Suprapubic skin (tissue), 4 donors: ENCODE measurements around the gene WDR43. TPM values are rescaled to one million over a fixed set of nuclear protein-coding genes. Genes with fewer than 3 reads are reported as not detected.

Source experiments
- DNase-seq, 2 donors: peaks; one replicate each; pipeline ENCODE4 v3.0.0-alpha.2; 2019; ENCODE audit warnings: low spot score in 2 of 2
- H3K27ac ChIP-seq: fragments of 200-600 bp; sonication (generic); one replicate; pipeline ENCODE4 v1.5.1; 2019
- H3K27me3 ChIP-seq: fragments of 200-600 bp; sonication (generic); one replicate; pipeline ENCODE4 v1.5.1; 2019
- H3K36me3 ChIP-seq: fragments of 200-600 bp; sonication (generic); one replicate; pipeline ENCODE4 v1.5.1; 2019
- H3K4me1 ChIP-seq: fragments of 200-600 bp; sonication (generic); one replicate; pipeline ENCODE4 v1.5.1; 2019
- H3K4me3 ChIP-seq: fragments of 200-600 bp; sonication (generic); one replicate; pipeline ENCODE4 v1.5.1; 2019; ENCODE audit warnings: mild to moderate bottlenecking
- H3K9me3 ChIP-seq: fragments of 200-600 bp; sonication (generic); one replicate; pipeline ENCODE4 v1.5.1; 2019
- EP300 ChIP-seq: sonication (generic); formaldehyde crosslinking; IDR thresholded peaks from one replicate; pipeline ENCODE4 v1.6.1; 2017; ENCODE audit warnings: antibody characterized with exemption
- POLR2A ChIP-seq, 2 donors: fragments of 450-650 bp; IDR thresholded peaks; one replicate each; pipeline ENCODE4 v1.6.1; 2017; ENCODE audit warnings: antibody characterized with exemption in 2 of 2, mild to moderate bottlenecking in 2 of 2, moderate library complexity in 2 of 2
- POLR2AphosphoS5 ChIP-seq, 3 donors: sonication (generic); formaldehyde crosslinking; IDR thresholded peaks; one replicate each; pipeline ENCODE4 v1.6.1; 2017; ENCODE audit warnings: antibody characterized with exemption in 3 of 3
- WGBS: methylation state at CpG from one replicate; pipeline ENCODE4 v1.1.5; 2018; 5-methylcytosine and 5-hydroxymethylcytosine counted together
- total RNA-seq, 4 donors: library from RNA; depleted of rRNA; stranded (reverse); fragments of >200 nt; gene quantifications; one replicate each; pipeline ENCODE4 v1.1.0, GENCODE V29; 2016
- TF ChIP-seq, protein P1 (sequence below), 2 donors: fragments of 200-600 bp in 1 of 2; fragments of 450-650 bp in 1 of 2; sonication (generic) in 1 of 2; IDR thresholded peaks; one replicate each; pipeline ENCODE4 v1.5.1; 2016 to 2019; ENCODE audit warnings: antibody characterized with exemption in 2 of 2, mild to moderate bottlenecking in 1 of 2, moderate library complexity in 1 of 2

WDR43 gene
- total RNA-seq, 4 donors from 2014 or later, result 49.3 to 92.5 (median 62.2) TPM

DNA sequence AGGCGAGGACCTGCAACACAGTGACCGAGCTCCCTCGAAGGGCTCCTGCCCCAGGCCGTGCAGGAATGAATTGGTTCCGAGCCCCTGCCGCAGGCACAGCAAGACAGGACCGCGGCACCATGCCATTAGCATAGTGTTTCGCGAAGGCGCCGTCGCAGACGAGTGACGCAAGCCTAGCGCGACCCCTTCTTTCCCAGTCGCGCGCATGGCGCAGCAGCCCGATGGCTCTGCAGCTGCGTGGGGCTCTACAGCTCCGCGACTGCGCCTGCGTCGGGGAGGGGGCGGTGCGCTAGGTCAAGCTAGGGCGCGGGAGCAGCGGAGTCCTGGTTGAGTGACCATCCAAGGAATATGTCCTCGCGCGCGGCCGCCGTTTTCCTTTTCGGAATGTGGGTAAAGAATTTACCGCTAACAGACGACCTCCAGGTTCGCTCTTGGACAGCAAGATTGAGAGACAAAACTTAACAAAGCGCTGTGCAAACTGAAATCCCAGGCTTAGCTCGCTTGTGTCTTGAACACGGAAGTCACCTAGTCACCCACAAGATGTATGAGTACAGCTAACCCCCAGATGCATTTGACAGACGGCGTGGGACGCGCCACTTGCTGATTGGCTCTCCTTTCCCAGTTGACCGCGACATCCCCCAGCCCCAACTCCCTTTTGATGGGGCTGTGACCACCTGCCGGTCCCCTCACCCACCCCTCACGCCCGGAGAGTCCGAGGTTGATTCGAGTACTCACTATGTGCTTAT lies 24.1 kb upstream of the WDR43 start, which contains the start of gene TRMT61B:
TSS of gene TRMT61B (minus strand) at position 164 of the 746 bp plus-strand sequence. CDS start at position 132, 32 bp downstream.
- H3K4me1 ChIP-seq, result peaks cover 39% of the 10 kb centered on the region
- WGBS, result 2% methylated on average over 19 of the region's 57 CpGs
- TF ChIP-seq POLR2AphosphoS5 (IDR thresholded peaks at IDR 0.05) (peak; percentile 55 to 96 (median 76)), POLR2A (IDR thresholded peaks at IDR 0.05) (peak in 1 of 2 donors; percentile 65), EP300 (no peak)
- TF ChIP-seq, protein P1, sequence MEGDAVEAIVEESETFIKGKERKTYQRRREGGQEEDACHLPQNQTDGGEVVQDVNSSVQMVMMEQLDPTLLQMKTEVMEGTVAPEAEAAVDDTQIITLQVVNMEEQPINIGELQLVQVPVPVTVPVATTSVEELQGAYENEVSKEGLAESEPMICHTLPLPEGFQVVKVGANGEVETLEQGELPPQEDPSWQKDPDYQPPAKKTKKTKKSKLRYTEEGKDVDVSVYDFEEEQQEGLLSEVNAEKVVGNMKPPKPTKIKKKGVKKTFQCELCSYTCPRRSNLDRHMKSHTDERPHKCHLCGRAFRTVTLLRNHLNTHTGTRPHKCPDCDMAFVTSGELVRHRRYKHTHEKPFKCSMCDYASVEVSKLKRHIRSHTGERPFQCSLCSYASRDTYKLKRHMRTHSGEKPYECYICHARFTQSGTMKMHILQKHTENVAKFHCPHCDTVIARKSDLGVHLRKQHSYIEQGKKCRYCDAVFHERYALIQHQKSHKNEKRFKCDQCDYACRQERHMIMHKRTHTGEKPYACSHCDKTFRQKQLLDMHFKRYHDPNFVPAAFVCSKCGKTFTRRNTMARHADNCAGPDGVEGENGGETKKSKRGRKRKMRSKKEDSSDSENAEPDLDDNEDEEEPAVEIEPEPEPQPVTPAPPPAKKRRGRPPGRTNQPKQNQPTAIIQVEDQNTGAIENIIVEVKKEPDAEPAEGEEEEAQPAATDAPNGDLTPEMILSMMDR (IDR thresholded peaks at IDR 0.05), result no peak
- H3K27ac ChIP-seq, result peak within 1 kb of the TSS; percentile 85
- no peaks in the 10 kb centered on the region for H3K36me3 ChIP-seq
- H3K9me3 ChIP-seq, result no peaks in the 10 kb centered on the region
- no peaks in the 10 kb centered on the region for H3K27me3 ChIP-seq
- H3K4me3 ChIP-seq, result peak within 1 kb of the TSS; percentile 94
- peak; percentile 95 for DNase-seq

DNA sequence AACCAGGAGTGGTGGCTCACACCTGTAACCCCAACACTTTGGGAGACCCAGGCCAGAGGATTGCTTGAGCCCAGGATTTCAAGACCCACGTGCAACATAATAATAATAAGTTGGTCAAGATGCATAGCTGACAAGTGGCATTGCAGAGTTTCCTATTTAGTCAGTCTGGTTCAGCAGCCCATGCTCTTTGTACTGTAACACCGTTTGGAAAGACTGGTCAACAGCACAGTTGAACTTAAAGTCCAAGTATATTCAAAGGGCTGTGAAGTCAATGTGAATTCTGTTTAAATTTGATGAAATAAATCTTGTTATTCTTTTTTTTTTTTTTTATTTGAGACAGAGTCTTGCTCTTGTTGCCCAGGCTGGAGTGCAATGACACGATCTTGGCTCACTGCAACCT lies 22.8 kb upstream of the WDR43 start:
- no peak for DNase-seq
- no peaks in the 10 kb centered on the region for H3K27me3 ChIP-seq
- H3K4me1 ChIP-seq, result peaks cover 36% of the 10 kb centered on the region
- no peaks in the 10 kb centered on the region for H3K36me3 ChIP-seq
- WGBS, result 86% methylated on average over 3 of the region's 3 CpGs
- TF ChIP-seq POLR2A (IDR thresholded peaks at IDR 0.05), result no peak
- TF ChIP-seq, protein P1 (IDR thresholded peaks at IDR 0.05), result no peak
- TF ChIP-seq POLR2AphosphoS5 (IDR thresholded peaks at IDR 0.05), result no peak
- no peak for TF ChIP-seq EP300
- H3K27ac ChIP-seq, result no peak overlapping the region
- no peaks in the 10 kb centered on the region for H3K9me3 ChIP-seq
- H3K4me3 ChIP-seq, result no peak overlapping the region

DNA sequence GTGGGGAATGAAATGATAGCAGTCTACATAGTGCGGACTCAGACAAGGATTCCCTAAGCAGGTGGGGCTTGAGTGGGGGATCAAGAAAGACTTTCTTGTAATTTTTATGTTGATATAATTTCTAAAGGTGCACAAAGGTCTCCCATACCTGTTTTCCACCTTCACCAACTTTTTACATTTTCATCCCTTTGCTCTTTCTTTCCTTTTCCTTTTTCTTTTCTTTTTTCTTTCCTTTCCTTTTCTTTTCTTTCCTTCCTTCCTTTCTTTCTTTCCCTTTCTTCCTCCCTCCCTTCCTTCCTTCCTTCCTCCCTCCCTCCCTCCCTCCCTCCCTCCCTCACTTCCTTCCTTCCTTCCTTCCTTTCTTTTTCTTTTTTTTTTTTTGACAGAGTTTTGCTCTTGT lies 14.3 kb upstream of the WDR43 start:
- no peaks in the 10 kb centered on the region for H3K9me3 ChIP-seq
- H3K27ac ChIP-seq, result no peak overlapping the region
- no peaks in the 10 kb centered on the region for H3K27me3 ChIP-seq
- no peak for DNase-seq
- no peaks in the 10 kb centered on the region for H3K36me3 ChIP-seq
- H3K4me1 ChIP-seq, result no peaks in the 10 kb centered on the region
- WGBS, result 89% methylated on average over 1 of the region's 1 CpG
- no peak overlapping the region for H3K4me3 ChIP-seq
- no peak for TF ChIP-seq EP300
- TF ChIP-seq POLR2A (IDR thresholded peaks at IDR 0.05), result no peak
- TF ChIP-seq, protein P1 (IDR thresholded peaks at IDR 0.05), result no peak
- no peak for TF ChIP-seq POLR2AphosphoS5 (IDR thresholded peaks at IDR 0.05)

DNA sequence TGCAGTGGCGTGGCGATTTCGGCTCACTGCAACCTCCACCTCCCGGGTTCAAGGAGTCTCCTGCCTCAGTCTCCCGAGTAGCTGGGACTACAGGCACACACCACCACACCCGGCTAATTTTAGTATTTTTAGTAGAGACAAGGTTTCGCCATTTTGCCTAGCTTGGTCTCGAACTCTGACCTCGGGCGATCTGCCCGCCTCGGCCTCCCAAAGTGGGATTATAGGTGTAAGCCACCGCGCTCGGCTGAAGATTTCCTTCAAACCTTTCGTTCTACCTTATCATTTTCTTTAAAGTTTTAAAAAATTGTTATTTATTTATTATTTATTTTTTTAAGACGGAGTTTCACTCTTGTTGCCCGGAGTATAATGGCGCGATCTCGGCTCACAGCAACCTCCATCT lies 979 bp upstream of the WDR43 start:
- H3K27me3 ChIP-seq, result no peaks in the 10 kb centered on the region

DNA sequence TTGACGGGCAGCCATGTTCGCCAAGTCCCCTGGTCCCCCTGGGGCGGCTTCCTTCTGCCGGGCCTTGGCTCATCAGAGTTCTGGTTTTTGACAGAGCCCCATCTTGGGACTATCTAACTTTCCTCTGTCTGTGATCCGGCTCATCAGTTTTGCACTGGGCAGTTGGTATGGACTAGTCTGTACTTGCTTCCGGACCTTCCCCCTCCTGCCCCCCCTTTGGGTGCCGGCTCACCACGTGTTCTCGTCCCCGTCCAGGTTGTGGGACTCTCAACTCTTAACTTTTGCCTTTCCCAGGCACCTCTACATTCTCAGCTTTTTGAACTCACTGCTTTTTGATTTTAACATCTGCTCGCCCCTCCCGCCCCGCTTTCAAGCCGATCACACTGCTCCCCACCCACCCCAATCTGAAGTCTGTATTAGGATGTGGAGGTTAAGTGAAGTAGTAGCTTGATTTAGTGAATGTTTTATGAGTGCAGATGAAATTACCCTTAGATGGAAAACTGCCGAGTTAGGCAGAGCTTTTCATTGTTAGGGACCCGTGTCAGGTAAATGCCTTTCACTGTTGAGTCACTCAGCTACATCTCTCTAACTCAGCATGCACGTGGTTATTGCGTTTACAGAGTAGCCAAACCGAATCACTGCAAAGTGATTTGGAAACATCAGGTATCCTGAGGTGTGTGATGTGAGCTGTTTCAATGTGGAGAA lies 874 bp downstream of the WDR43 start:
- H3K4me1 ChIP-seq, result peaks cover 42% of the 10 kb centered on the region
- under 1% methylated on average over 19 of the region's 19 CpGs for WGBS
- no peaks in the 10 kb centered on the region for H3K36me3 ChIP-seq
- no peaks in the 10 kb centered on the region for H3K27me3 ChIP-seq
- peak overlapping the region; percentile 84 for H3K4me3 ChIP-seq
- no peak for TF ChIP-seq POLR2A (IDR thresholded peaks at IDR 0.05)
- TF ChIP-seq, protein P1 (IDR thresholded peaks at IDR 0.05), result no peak
- no peak for TF ChIP-seq EP300
- no peak for TF ChIP-seq POLR2AphosphoS5 (IDR thresholded peaks at IDR 0.05)
- no peaks in the 10 kb centered on the region for H3K9me3 ChIP-seq
- H3K27ac ChIP-seq, result peak overlapping the region; percentile 90
- peak in 1 of 2 donors; percentile 70 for DNase-seq

More for the DNA sequence above, 979 bp upstream of the WDR43 start:
- no peak overlapping the region for H3K27ac ChIP-seq
- H3K36me3 ChIP-seq, result no peaks in the 10 kb centered on the region
- 93% methylated on average over 21 of the region's 21 CpGs for WGBS
- no peak for TF ChIP-seq POLR2AphosphoS5 (IDR thresholded peaks at IDR 0.05)
- H3K4me1 ChIP-seq, result peaks cover 39% of the 10 kb centered on the region
- H3K4me3 ChIP-seq, result no peak overlapping the region
- H3K9me3 ChIP-seq, result no peaks in the 10 kb centered on the region
- no peak for DNase-seq
